Neural cell (in vitro differentiated cells): Measurements from ENCODE around the gene EFCAB6. TPM values are rescaled to one million over a fixed set of nuclear protein-coding genes. Genes with fewer than 3 reads are reported as not detected.

Experiments used
- H2AFZ ChIP-seq: fragments of 200-600, 300-800 bp; sonication (generic), shearing (Covaris generic); 2 replicates; pipeline ENCODE4 v1.6.0; 2014; ENCODE audit warnings: low read depth, mild to moderate bottlenecking, antibody characterized with exemption, low read length, moderate library complexity
- H3F3A ChIP-seq: fragments of 200-600 bp; shearing (Covaris generic); 2 replicates; pipeline ENCODE4 v1.6.1; 2016; ENCODE audit warnings: mild to moderate bottlenecking, moderate library complexity, mixed read lengths, antibody characterized with exemption, low read length; ENCODE audit not compliant: insufficient read depth, poor library complexity, severe bottlenecking
- H3K27ac ChIP-seq: fragments of 200-600, 300-800 bp; sonication (generic), shearing (Covaris generic); 2 replicates; pipeline ENCODE4 v1.5.1; 2014; ENCODE audit warnings: mild to moderate bottlenecking, low read length, moderate library complexity
- H3K27me3 ChIP-seq: fragments of 300-800, 200-600 bp; sonication (generic), shearing (Covaris generic); 2 replicates; pipeline ENCODE4 v1.6.0; 2014; ENCODE audit warnings: mild to moderate bottlenecking, low read depth, low read length, moderate library complexity; ENCODE audit not compliant: insufficient read depth
- H3K36me3 ChIP-seq: fragments of 300-800, 200-600 bp; sonication (generic), shearing (Covaris generic); 2 replicates; pipeline ENCODE4 v1.5.1; 2014; ENCODE audit warnings: mild to moderate bottlenecking, antibody characterized with exemption, low read length, moderate library complexity; ENCODE audit not compliant: insufficient read depth
- H3K4me2 ChIP-seq: fragments of 300-800, 200-600 bp; sonication (generic), shearing (Covaris generic); 2 replicates; pipeline ENCODE4 v1.6.0; 2014; ENCODE audit warnings: mild to moderate bottlenecking, low read length
- H3K4me3 ChIP-seq: fragments of 300-800, 200-600 bp; sonication (generic), shearing (Covaris generic); 2 replicates; pipeline ENCODE4 v1.5.1; 2014; ENCODE audit warnings: mild to moderate bottlenecking, low read length, moderate library complexity
- H3K79me2 ChIP-seq: fragments of 200-600 bp; shearing (Covaris generic); replicated peaks from 2 replicates; pipeline ENCODE4 v1.6.0; 2014; ENCODE audit warnings: mild to moderate bottlenecking, low read length, moderate library complexity; ENCODE audit not compliant: insufficient read depth
- H3K9ac ChIP-seq: fragments of 300-800, 200-600 bp; sonication (generic), shearing (Covaris generic); 2 replicates; pipeline ENCODE4 v1.6.1; 2016; ENCODE audit warnings: mild to moderate bottlenecking, low read length, mixed read lengths
- H3K9me2 ChIP-seq: fragments of 200-600 bp; shearing (Covaris generic); 2 replicates; pipeline ENCODE4 v1.6.1; 2016; ENCODE audit warnings: mild to moderate bottlenecking, low read length, mixed read lengths; ENCODE audit not compliant: insufficient read depth
- H3K9me3 ChIP-seq: fragments of 200-600, 300-800 bp; sonication (generic), shearing (Covaris generic); 2 replicates; pipeline ENCODE4 v1.6.1; 2016; ENCODE audit warnings: mild to moderate bottlenecking, mixed run types, low read length, moderate library complexity, mixed read lengths
- H4K20me1 ChIP-seq: fragments of 200-600 bp; shearing (Covaris generic); 2 replicates; pipeline ENCODE4 v1.6.1; 2016; ENCODE audit warnings: mild to moderate bottlenecking, mixed run types; ENCODE audit not compliant: insufficient read depth
- CTCF ChIP-seq: fragments of 450-650 bp; IDR thresholded peaks from 2 replicates; pipeline ENCODE4 v1.5.1; 2014; ENCODE audit warnings: antibody characterized with exemption, mild to moderate bottlenecking, moderate library complexity; ENCODE audit not compliant: poor library complexity, severe bottlenecking
- EP300 ChIP-seq: fragments of 450-650 bp; conservative IDR thresholded peaks from 2 replicates; pipeline ENCODE4 v1.6.1; 2014; ENCODE audit warnings: antibody characterized with exemption, mild to moderate bottlenecking, moderate library complexity; ENCODE audit not compliant: poor library complexity, severe bottlenecking
- EZH2 ChIP-seq: fragments of 200-600, 300-800 bp; shearing (Covaris generic), sonication (generic); IDR thresholded peaks from 2 replicates; pipeline ENCODE4 v1.6.1; 2014; ENCODE audit warnings: antibody characterized with exemption, low read length, borderline replicate concordance, mild to moderate bottlenecking; ENCODE audit not compliant: insufficient read depth, poor library complexity, severe bottlenecking
- MXI1 ChIP-seq: fragments of 450-650 bp; conservative IDR thresholded peaks from 2 replicates; pipeline ENCODE4 v1.6.1; 2014; ENCODE audit warnings: antibody characterized with exemption, mild to moderate bottlenecking; ENCODE audit not compliant: poor library complexity, severe bottlenecking
- POLR2AphosphoS5 ChIP-seq: IDR thresholded peaks from 2 replicates; pipeline ENCODE4 v1.6.1; 2012
- RAD21 ChIP-seq: fragments of 450-650 bp; conservative IDR thresholded peaks from 2 replicates; pipeline ENCODE4 v1.6.1; 2014; ENCODE audit warnings: antibody characterized with exemption, mild to moderate bottlenecking, moderate library complexity
- SMC3 ChIP-seq: fragments of 450-650 bp; conservative IDR thresholded peaks from 2 replicates; pipeline ENCODE4 v1.6.1; 2014; ENCODE audit warnings: antibody characterized with exemption, mild to moderate bottlenecking, moderate library complexity; ENCODE audit not compliant: poor library complexity
- TAF1 ChIP-seq: IDR thresholded peaks from 2 replicates; pipeline ENCODE4 v1.6.1; 2012; ENCODE audit warnings: low read depth
- polyA plus RNA-seq: library from polyadenylated mRNA; depleted of rRNA; stranded (reverse); fragments of >200 nt; gene quantifications from 2 replicates; pipeline ENCODE4 v1.2.3, GENCODE V29; 2014
- TF ChIP-seq, protein P1 (sequence below): IDR thresholded peaks from 2 replicates; pipeline ENCODE4 v1.6.1; 2012; ENCODE audit warnings: borderline replicate concordance

Gene EFCAB6
- polyA plus RNA-seq, 1 donor from 2014 or later = 1.4 TPM

DNA sequence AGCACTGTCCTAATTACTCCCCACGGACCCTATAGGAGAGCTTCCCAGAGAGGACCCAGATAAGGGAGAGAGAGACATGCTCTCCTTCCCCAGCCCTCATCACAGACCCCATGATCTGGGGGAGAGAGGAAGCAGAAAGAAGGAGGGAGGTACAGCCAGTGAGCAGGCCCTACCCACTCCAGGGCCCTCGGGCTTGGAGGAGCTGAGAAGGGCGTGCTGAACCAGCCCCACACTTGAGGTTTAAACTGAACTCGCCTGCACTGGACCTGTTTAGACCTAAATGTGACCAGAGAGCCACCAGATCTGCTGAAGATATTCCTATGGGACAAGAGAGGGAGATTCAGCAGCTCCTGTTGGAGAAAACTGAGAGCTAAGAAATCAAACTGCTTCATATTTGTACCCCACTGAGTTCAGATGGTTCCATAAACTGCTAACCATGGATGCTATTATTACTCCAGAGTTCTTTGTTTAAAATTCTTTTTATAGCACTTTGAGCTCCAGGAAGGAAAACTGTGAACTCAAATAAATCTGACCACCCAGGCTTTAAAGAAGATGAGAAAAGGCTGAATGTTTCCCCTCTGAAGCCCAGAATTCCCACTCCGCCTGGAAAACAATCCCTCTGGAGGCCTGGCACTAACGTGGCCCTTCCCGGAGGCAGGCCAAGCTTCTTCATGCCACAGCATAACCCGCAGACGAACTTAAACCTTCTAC is 67.2 kb downstream of the EFCAB6 start:
- H3K9me2 ChIP-seq = no peaks in the 10 kb centered on the region
- H2AFZ ChIP-seq = no peak overlapping the region
- no peak overlapping the region for H3K9ac ChIP-seq
- H3K36me3 ChIP-seq = no peaks in the 10 kb centered on the region
- no peaks in the 10 kb centered on the region for H3K9me3 ChIP-seq
- H4K20me1 ChIP-seq = no peaks in the 10 kb centered on the region
- H3K4me2 ChIP-seq = no peak overlapping the region
- H3F3A ChIP-seq = no peaks in the 10 kb centered on the region
- no peaks in the 10 kb centered on the region for H3K27me3 ChIP-seq
- no peak overlapping the region for H3K4me3 ChIP-seq
- H3K79me2 ChIP-seq = no peaks in the 10 kb centered on the region
- TF ChIP-seq SMC3 (no peak), CTCF (no peak), EP300 (no peak), EZH2 (no peak), MXI1 (no peak), POLR2AphosphoS5 (no peak), RAD21 (no peak), TAF1 (no peak)
- TF ChIP-seq, protein P1, sequence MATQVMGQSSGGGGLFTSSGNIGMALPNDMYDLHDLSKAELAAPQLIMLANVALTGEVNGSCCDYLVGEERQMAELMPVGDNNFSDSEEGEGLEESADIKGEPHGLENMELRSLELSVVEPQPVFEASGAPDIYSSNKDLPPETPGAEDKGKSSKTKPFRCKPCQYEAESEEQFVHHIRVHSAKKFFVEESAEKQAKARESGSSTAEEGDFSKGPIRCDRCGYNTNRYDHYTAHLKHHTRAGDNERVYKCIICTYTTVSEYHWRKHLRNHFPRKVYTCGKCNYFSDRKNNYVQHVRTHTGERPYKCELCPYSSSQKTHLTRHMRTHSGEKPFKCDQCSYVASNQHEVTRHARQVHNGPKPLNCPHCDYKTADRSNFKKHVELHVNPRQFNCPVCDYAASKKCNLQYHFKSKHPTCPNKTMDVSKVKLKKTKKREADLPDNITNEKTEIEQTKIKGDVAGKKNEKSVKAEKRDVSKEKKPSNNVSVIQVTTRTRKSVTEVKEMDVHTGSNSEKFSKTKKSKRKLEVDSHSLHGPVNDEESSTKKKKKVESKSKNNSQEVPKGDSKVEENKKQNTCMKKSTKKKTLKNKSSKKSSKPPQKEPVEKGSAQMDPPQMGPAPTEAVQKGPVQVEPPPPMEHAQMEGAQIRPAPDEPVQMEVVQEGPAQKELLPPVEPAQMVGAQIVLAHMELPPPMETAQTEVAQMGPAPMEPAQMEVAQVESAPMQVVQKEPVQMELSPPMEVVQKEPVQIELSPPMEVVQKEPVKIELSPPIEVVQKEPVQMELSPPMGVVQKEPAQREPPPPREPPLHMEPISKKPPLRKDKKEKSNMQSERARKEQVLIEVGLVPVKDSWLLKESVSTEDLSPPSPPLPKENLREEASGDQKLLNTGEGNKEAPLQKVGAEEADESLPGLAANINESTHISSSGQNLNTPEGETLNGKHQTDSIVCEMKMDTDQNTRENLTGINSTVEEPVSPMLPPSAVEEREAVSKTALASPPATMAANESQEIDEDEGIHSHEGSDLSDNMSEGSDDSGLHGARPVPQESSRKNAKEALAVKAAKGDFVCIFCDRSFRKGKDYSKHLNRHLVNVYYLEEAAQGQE = no peak
- H3K27ac ChIP-seq = no peak overlapping the region

DNA sequence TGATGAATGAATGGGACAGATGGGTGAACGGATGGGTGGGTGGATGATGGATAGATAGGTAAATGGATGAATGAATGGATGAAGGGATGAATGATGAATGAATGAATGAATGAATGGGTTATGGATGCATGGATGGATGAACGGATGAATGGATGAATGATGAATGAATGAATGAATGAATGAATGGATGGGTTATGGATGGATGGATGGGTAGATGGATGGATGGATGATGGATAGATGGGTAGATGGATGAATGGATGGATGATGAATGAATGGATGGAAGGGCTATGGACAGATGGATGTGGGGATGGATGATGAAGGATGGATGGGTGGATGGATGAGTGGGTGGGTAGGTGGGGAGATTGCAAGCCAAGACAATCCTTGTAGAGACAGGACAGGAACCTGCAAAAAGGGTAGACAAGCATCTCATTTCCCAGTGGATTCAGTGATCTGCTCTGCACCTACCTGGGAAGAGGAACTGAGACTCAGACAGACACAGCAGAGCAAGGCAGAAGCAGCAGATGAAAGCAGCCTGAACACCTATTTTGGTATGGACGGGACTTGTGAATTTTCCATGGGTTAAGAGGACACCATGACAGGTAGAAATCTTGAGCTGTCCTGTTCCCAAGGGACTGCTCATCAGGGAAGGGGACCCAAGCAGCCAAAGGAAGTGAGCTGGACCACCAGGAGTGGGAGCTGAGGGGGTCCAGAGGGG is 68.0 kb downstream of the EFCAB6 start:
- TF ChIP-seq MXI1 (no peak), EP300 (no peak), CTCF (no peak), SMC3 (no peak), TAF1 (no peak), EZH2 (no peak), POLR2AphosphoS5 (no peak), RAD21 (no peak)
- TF ChIP-seq, protein P1 = no peak
- H3F3A ChIP-seq = no peaks in the 10 kb centered on the region
- no peaks in the 10 kb centered on the region for H3K79me2 ChIP-seq
- no peak overlapping the region for H3K27ac ChIP-seq
- no peaks in the 10 kb centered on the region for H3K27me3 ChIP-seq
- H3K4me3 ChIP-seq = no peak overlapping the region
- no peaks in the 10 kb centered on the region for H4K20me1 ChIP-seq
- H3K9ac ChIP-seq = no peak overlapping the region
- no peak overlapping the region for H2AFZ ChIP-seq
- no peaks in the 10 kb centered on the region for H3K9me3 ChIP-seq
- H3K9me2 ChIP-seq = no peaks in the 10 kb centered on the region
- H3K36me3 ChIP-seq = no peaks in the 10 kb centered on the region
- H3K4me2 ChIP-seq = no peak overlapping the region
